Activated CD4-positive, alpha-beta T cell treated with anti-CD3 and anti-CD28 coated beads, Interleukin-2, amount 10 ng/mL, durations not matched to agents 7 days and 5 days (primary cell): ENCODE data around the gene UXS1. TPM values are rescaled to one million over a fixed set of nuclear protein-coding genes. Genes with fewer than 3 reads are reported as not detected.

Source experiments
- CTCF ChIA-PET: fragments of 350-600 bp; sonication (Branson Sonifier 250); formaldehyde crosslinking; loops from one replicate; lab custom pipeline; 2021; ENCODE audit warnings: antibody characterized with exemption; lab: Charles Lee
- POLR2A ChIA-PET: fragments of 350-600 bp; sonication (Branson Sonifier 250); formaldehyde crosslinking; loops from one replicate; lab custom pipeline; 2021; ENCODE audit warnings: antibody characterized with exemption; lab: Charles Lee
- DNase-seq: peaks from one replicate; pipeline ENCODE4 v3.0.0-alpha.2; 2020
- H3K27ac Mint-ChIP-seq: one replicate; pipeline ENCODE4 v1.8.0; 2021; ENCODE audit warnings: mild to moderate bottlenecking, moderate library complexity, mixed read lengths
- H3K27me3 Mint-ChIP-seq: one replicate; pipeline ENCODE4 v1.8.0; 2021; ENCODE audit warnings: mixed read lengths
- H3K36me3 Mint-ChIP-seq: one replicate; pipeline ENCODE4 v1.8.0; 2021; ENCODE audit warnings: low read depth, mixed read lengths
- H3K4me1 Mint-ChIP-seq: one replicate; pipeline ENCODE4 v1.8.0; 2021; ENCODE audit warnings: mixed read lengths
- H3K4me3 Mint-ChIP-seq: one replicate; pipeline ENCODE4 v1.8.0; 2021; ENCODE audit warnings: mild to moderate bottlenecking, moderate library complexity, mixed read lengths
- H3K9me3 Mint-ChIP-seq: one replicate; pipeline ENCODE4 v1.8.0; 2021; ENCODE audit warnings: mixed read lengths
- total RNA-seq, 2 experiments: library from RNA; stranded (reverse); gene quantifications; one replicate each; pipeline ENCODE4 v1.2.3, GENCODE V29; 2021

The UXS1 gene
- total RNA-seq, 2 experiments from 2014 or later: 77.6 to 85.0 TPM

- H3K27ac Mint-ChIP-seq: no peak overlapping the region
- no peaks in the 10 kb centered on the region for H3K9me3 Mint-ChIP-seq
- no peak overlapping the region for H3K4me3 Mint-ChIP-seq
- CTCF ChIA-PET: interaction anchor here (0.9 to 2.1 kb wide), 4 partner anchors 13 to 379 kb away, joined by 3 to 7 read pairs (median 4); no protein-coding TSS in a partner anchor
- peaks cover 37% of the 10 kb centered on the region for H3K36me3 Mint-ChIP-seq
- peaks cover 65% of the 10 kb centered on the region for H3K4me1 Mint-ChIP-seq
- no peaks in the 10 kb centered on the region for H3K27me3 Mint-ChIP-seq
- no peak for DNase-seq
- POLR2A ChIA-PET: interaction anchor here (0.6 kb wide), 1 partner anchor 15 kb away, joined by 3 read pairs; no protein-coding TSS in a partner anchor
Observed at GRCh38 chr2:106167067-106167466, 27.0 kb downstream of the UXS1 start.

GRCh38 chr2:106165561-106165960 is 28.5 kb downstream of the UXS1 start:
- Mint-ChIP-seq H3K27ac (no peak overlapping the region), H3K9me3 (no peaks in the 10 kb centered on the region), H3K36me3 (peaks cover 41% of the 10 kb centered on the region), H3K27me3 (no peaks in the 10 kb centered on the region), H3K4me3 (no peak overlapping the region), H3K4me1 (peaks cover 75% of the 10 kb centered on the region)
- POLR2A ChIA-PET: no interaction called here
- DNase-seq: no peak
- CTCF ChIA-PET: interaction anchor here (0.8 to 2.1 kb wide), 3 partner anchors 8 to 16 kb away, joined by 4 to 7 read pairs (median 4); no protein-coding TSS in a partner anchor

- peaks cover 41% of the 10 kb centered on the region for H3K36me3 Mint-ChIP-seq
- H3K9me3 Mint-ChIP-seq: no peaks in the 10 kb centered on the region
- CTCF ChIA-PET: interaction anchor here (0.8 to 1.1 kb wide), 2 partner anchors 8 to 12 kb away, joined by 4 read pairs; no protein-coding TSS in a partner anchor
- POLR2A ChIA-PET: no interaction called here
- peaks cover 76% of the 10 kb centered on the region for H3K4me1 Mint-ChIP-seq
- no peaks in the 10 kb centered on the region for H3K27me3 Mint-ChIP-seq
- peak overlapping the region; percentile 76 for H3K27ac Mint-ChIP-seq
- no peak overlapping the region for H3K4me3 Mint-ChIP-seq
- DNase-seq: no peak
Observed at GRCh38 chr2:106165029-106165428, 29.1 kb downstream of the UXS1 start.

GRCh38 chr2:106163948-106164545 is 30.1 kb downstream of the UXS1 start:
- Mint-ChIP-seq H3K27ac (peak overlapping the region; percentile 76), H3K4me3 (no peak overlapping the region), H3K36me3 (peaks cover 46% of the 10 kb centered on the region), H3K4me1 (peaks cover 78% of the 10 kb centered on the region), H3K27me3 (no peaks in the 10 kb centered on the region), H3K9me3 (no peaks in the 10 kb centered on the region)
- ChIA-PET POLR2A (no interaction called here), CTCF (interaction anchor here (0.7 kb wide), 1 partner anchor 15 kb away, joined by 3 read pairs; no protein-coding TSS in a partner anchor)
- no peak for DNase-seq

- POLR2A ChIA-PET: no interaction called here
- peaks cover 65% of the 10 kb centered on the region for H3K36me3 Mint-ChIP-seq
- CTCF ChIA-PET: no interaction called here
- H3K4me1 Mint-ChIP-seq: peaks cover 86% of the 10 kb centered on the region
- H3K9me3 Mint-ChIP-seq: peaks cover 3% of the 10 kb centered on the region
- DNase-seq: no peak
- no peaks in the 10 kb centered on the region for H3K27me3 Mint-ChIP-seq
- H3K4me3 Mint-ChIP-seq: no peak overlapping the region
- peak overlapping the region; percentile 97 for H3K27ac Mint-ChIP-seq
Observed at GRCh38 chr2:106161938-106162820, 31.9 kb downstream of the UXS1 start.

- Mint-ChIP-seq H3K4me3 (peak overlapping the region; percentile 86), H3K9me3 (peaks cover 3% of the 10 kb centered on the region), H3K27ac (peak overlapping the region; percentile 97), H3K4me1 (peaks cover 84% of the 10 kb centered on the region), H3K27me3 (no peaks in the 10 kb centered on the region), H3K36me3 (peaks cover 69% of the 10 kb centered on the region)
- POLR2A ChIA-PET: no interaction called here
- CTCF ChIA-PET: interaction anchor here (0.6 to 1.2 kb wide), 6 partner anchors 9 to 825 kb away, joined by 3 read pairs; no protein-coding TSS in a partner anchor
- no peak for DNase-seq
Observed at GRCh38 chr2:106161341-106161740, 32.8 kb downstream of the UXS1 start.

- ChIA-PET CTCF (interaction anchor here (0.6 to 5.4 kb wide), 11 partner anchors 10 to 825 kb away, joined by 3 to 21 read pairs (median 3); no protein-coding TSS in a partner anchor), POLR2A (interaction anchor here (0.7 to 0.9 kb wide), 2 partner anchors 32 to 405 kb away, joined by 3 to 4 read pairs; no protein-coding TSS in a partner anchor)
- peak overlapping the region; percentile 97 for H3K27ac Mint-ChIP-seq
- peaks cover 74% of the 10 kb centered on the region for H3K36me3 Mint-ChIP-seq
- H3K4me3 Mint-ChIP-seq: peak overlapping the region; percentile 86
- DNase-seq: peak; percentile 47
- H3K9me3 Mint-ChIP-seq: peaks cover 3% of the 10 kb centered on the region
- H3K4me1 Mint-ChIP-seq: peaks cover 86% of the 10 kb centered on the region
- no peaks in the 10 kb centered on the region for H3K27me3 Mint-ChIP-seq
Observed at GRCh38 chr2:106160786-106161261, 33.3 kb downstream of the UXS1 start.

GRCh38 chr2:106159866-106160785 is 34.0 kb downstream of the UXS1 start:
- H3K36me3 Mint-ChIP-seq: peaks cover 77% of the 10 kb centered on the region
- H3K27me3 Mint-ChIP-seq: no peaks in the 10 kb centered on the region
- peaks cover 80% of the 10 kb centered on the region for H3K4me1 Mint-ChIP-seq
- ChIA-PET CTCF (interaction anchor here (0.6 to 5.4 kb wide), 9 partner anchors 11 to 613 kb away, joined by 3 to 21 read pairs (median 3); no protein-coding TSS in a partner anchor), POLR2A (interaction anchor here (0.6 to 0.9 kb wide), 4 partner anchors 17 to 404 kb away, joined by 3 to 6 read pairs (median 4); no protein-coding TSS in a partner anchor)
- peaks cover 10% of the 10 kb centered on the region for H3K9me3 Mint-ChIP-seq
- DNase-seq: peak; percentile 64
- H3K4me3 Mint-ChIP-seq: peak overlapping the region; percentile 86
- peak overlapping the region; percentile 97 for H3K27ac Mint-ChIP-seq

GRCh38 chr2:106158871-106159270 is 35.2 kb downstream of the UXS1 start:
- peak overlapping the region; percentile 86 for H3K4me3 Mint-ChIP-seq
- no peak for DNase-seq
- peaks cover 78% of the 10 kb centered on the region for H3K36me3 Mint-ChIP-seq
- peaks cover 75% of the 10 kb centered on the region for H3K4me1 Mint-ChIP-seq
- POLR2A ChIA-PET: no interaction called here
- H3K27me3 Mint-ChIP-seq: no peaks in the 10 kb centered on the region
- CTCF ChIA-PET: interaction anchor here (1.4 to 5.4 kb wide), 2 partner anchors 11 to 23 kb away, joined by 5 to 21 read pairs; no protein-coding TSS in a partner anchor
- peaks cover 19% of the 10 kb centered on the region for H3K9me3 Mint-ChIP-seq
- H3K27ac Mint-ChIP-seq: peak overlapping the region; percentile 97

- ChIA-PET CTCF (interaction anchor here (1.4 to 5.4 kb wide), 3 partner anchors 10 to 24 kb away, joined by 5 to 21 read pairs (median 8); no protein-coding TSS in a partner anchor), POLR2A (interaction anchor here (0.7 kb wide), 1 partner anchor 17 kb away, joined by 3 read pairs; no protein-coding TSS in a partner anchor)
- Mint-ChIP-seq H3K4me3 (peak overlapping the region; percentile 86), H3K9me3 (peaks cover 26% of the 10 kb centered on the region), H3K27ac (peak overlapping the region; percentile 97), H3K4me1 (peaks cover 77% of the 10 kb centered on the region), H3K36me3 (peaks cover 80% of the 10 kb centered on the region), H3K27me3 (no peaks in the 10 kb centered on the region)
- no peak for DNase-seq
Observed at GRCh38 chr2:106158131-106158530, 36.0 kb downstream of the UXS1 start.

- CTCF ChIA-PET: interaction anchor here (1.0 to 5.4 kb wide), 4 partner anchors 8 to 33 kb away, joined by 3 to 21 read pairs (median 6); no protein-coding TSS in a partner anchor
- POLR2A ChIA-PET: no interaction called here
- peaks cover 82% of the 10 kb centered on the region for H3K36me3 Mint-ChIP-seq
Observed at GRCh38 chr2:106157416-106157815, 36.7 kb downstream of the UXS1 start.

More at GRCh38 chr2:106157416-106157815, 36.7 kb downstream of the UXS1 start:
- peak overlapping the region; percentile 51 for H3K27ac Mint-ChIP-seq
- peaks cover 31% of the 10 kb centered on the region for H3K9me3 Mint-ChIP-seq
- H3K4me3 Mint-ChIP-seq: peak overlapping the region; percentile 51
- no peaks in the 10 kb centered on the region for H3K27me3 Mint-ChIP-seq
- DNase-seq: no peak
- peaks cover 77% of the 10 kb centered on the region for H3K4me1 Mint-ChIP-seq
